ENCODE data around the gene WNT10A. TPM values are rescaled to one million over a fixed set of nuclear protein-coding genes. Genes with fewer than 3 reads are reported as not detected.

WNT10A gene
- total and polyA plus RNA-seq, 9 of the 15 experiments (the other 6 are each of a cell fraction or from before 2014, with no cell fraction given), result not detected

DNA sequence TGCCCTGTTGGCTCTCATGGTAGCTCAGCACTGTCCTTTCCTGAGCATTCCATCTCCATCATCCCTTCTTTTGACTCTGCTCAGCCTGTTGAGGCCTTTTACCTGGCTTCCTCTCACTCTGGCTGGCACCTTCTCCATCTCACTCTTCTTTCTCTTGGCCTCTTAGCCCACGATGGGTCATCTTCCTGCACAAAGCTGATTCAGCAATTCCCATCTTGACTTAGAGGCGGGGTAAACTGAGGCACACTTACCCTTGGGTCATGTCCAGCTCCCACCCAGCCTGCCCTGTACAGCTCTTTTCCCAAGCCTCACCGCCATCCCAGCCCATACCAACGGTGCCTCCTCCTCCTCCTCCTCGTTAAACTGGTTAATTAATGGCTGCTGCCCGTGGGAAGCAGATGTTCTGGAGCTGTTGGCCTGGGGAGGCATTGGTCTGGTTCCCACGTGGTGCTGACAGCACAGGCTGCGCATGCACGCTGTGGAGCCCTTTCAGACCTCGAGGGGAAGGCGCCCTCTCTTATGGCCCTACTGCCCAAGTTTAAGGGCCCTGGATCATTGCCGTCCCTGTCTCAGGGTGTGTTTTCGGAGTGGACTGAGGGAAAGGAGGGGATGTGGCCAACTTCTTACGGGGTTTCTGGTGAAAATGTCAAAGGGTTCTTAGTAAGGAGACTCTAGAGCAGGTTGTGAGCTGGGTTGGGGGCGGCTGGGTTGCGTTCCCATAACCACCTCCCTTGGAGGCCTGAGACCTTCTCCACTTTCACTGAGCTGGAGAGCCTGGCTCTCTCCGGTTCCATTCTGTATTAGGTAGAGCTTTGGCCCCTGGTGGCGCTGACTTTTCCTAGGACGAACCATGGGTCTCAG is 10.9 kb downstream of the WNT10A start (continued):
- TF ChIP-seq, protein P1, sequence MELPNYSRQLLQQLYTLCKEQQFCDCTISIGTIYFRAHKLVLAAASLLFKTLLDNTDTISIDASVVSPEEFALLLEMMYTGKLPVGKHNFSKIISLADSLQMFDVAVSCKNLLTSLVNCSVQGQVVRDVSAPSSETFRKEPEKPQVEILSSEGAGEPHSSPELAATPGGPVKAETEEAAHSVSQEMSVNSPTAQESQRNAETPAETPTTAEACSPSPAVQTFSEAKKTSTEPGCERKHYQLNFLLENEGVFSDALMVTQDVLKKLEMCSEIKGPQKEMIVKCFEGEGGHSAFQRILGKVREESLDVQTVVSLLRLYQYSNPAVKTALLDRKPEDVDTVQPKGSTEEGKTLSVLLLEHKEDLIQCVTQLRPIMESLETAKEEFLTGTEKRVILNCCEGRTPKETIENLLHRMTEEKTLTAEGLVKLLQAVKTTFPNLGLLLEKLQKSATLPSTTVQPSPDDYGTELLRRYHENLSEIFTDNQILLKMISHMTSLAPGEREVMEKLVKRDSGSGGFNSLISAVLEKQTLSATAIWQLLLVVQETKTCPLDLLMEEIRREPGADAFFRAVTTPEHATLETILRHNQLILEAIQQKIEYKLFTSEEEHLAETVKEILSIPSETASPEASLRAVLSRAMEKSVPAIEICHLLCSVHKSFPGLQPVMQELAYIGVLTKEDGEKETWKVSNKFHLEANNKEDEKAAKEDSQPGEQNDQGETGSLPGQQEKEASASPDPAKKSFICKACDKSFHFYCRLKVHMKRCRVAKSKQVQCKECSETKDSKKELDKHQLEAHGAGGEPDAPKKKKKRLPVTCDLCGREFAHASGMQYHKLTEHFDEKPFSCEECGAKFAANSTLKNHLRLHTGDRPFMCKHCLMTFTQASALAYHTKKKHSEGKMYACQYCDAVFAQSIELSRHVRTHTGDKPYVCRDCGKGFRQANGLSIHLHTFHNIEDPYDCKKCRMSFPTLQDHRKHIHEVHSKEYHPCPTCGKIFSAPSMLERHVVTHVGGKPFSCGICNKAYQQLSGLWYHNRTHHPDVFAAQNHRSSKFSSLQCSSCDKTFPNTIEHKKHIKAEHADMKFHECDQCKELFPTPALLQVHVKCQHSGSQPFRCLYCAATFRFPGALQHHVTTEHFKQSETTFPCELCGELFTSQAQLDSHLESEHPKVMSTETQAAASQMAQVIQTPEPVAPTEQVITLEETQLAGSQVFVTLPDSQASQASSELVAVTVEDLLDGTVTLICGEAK (IDR thresholded peaks at IDR 0.05), result no peak
- TF ChIP-seq, protein P1 (CRISPR knock-in tag; IDR thresholded peaks at IDR 0.05), result no peak
- TF ChIP-seq SPI1 (IDR thresholded peaks at IDR 0.05; ENCODE audit: borderline replicate concordance, low read depth, low read length) (no peak), MAFF (IDR thresholded peaks at IDR 0.05; ENCODE audit: low read length) (0 out of 2 replicates have a peak, but pooled peaks have one; percentile 13), PYGO2 (tag; IDR thresholded peaks at IDR 0.05) (no peak), NCOA1 (IDR thresholded peaks at IDR 0.05; ENCODE audit: low read depth) (no peak), ZNF668 (CRISPR knock-in tag; IDR thresholded peaks at IDR 0.05) (no peak), TBP (optimal IDR thresholded peaks at IDR 0.05; ENCODE audit: low read depth, low read length) (no peak), DACH1 (IDR thresholded peaks at IDR 0.05; ENCODE audit: partially characterized antibody) (no peak), SMAD2 (IDR thresholded peaks at IDR 0.05; ENCODE audit: low read depth, low read length) (no peak), SMAD3 (CRISPR knock-in tag; conservative IDR thresholded peaks at IDR 0.05) (no peak), ZNF717 (CRISPR knock-in tag; IDR thresholded peaks at IDR 0.05) (no peak), ZNF217 (CRISPR knock-in tag; IDR thresholded peaks at IDR 0.05) (no peak), NRF1 (conservative IDR thresholded peaks at IDR 0.05 in 1 of 2, IDR thresholded peaks at IDR 0.05 in 1 of 2) (peak; percentile 63 to 69), ZNF316 (IDR thresholded peaks at IDR 0.05) (peak; percentile 75), ESRRB (CRISPR knock-in tag; IDR thresholded peaks at IDR 0.05; ENCODE audit: borderline replicate concordance) (no peak), ILK (tag; IDR thresholded peaks at IDR 0.05; ENCODE audit: borderline replicate concordance, low read depth) (no peak), HMG20B (CRISPR knock-in tag; IDR thresholded peaks at IDR 0.05) (no peak), ZNF561 (CRISPR knock-in tag; conservative IDR thresholded peaks at IDR 0.05) (no peak)
- TF ChIP-seq, protein P2, sequence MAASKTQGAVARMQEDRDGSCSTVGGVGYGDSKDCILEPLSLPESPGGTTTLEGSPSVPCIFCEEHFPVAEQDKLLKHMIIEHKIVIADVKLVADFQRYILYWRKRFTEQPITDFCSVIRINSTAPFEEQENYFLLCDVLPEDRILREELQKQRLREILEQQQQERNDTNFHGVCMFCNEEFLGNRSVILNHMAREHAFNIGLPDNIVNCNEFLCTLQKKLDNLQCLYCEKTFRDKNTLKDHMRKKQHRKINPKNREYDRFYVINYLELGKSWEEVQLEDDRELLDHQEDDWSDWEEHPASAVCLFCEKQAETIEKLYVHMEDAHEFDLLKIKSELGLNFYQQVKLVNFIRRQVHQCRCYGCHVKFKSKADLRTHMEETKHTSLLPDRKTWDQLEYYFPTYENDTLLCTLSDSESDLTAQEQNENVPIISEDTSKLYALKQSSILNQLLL (CRISPR knock-in tag; IDR thresholded peaks at IDR 0.05; ENCODE audit: borderline replicate concordance), result no peak

All from K562 (cell line).